WI38 (cell line): ENCODE data around the gene SOCS3.

Experiments used
- H3K4me3 ChIP-seq: 2 replicates; pipeline ENCODE4 v1.5.1; 2011; ENCODE audit warnings: low read depth, mild to moderate bottlenecking, control low read depth, low read length
- CTCF ChIP-seq: IDR thresholded peaks from 2 replicates; pipeline ENCODE4 v1.5.1; 2012; ENCODE audit warnings: low read depth, mild to moderate bottlenecking, control low read depth, low read length

Gene SOCS3

GRCh38 chr17:78330570-78331224, 29.2 kb downstream of the SOCS3 start:
- no peak overlapping the region for H3K4me3 ChIP-seq
- no peak for TF ChIP-seq CTCF

- H3K4me3 ChIP-seq = no peak overlapping the region
- no peak for TF ChIP-seq CTCF
Measured at GRCh38 chr17:78329263-78330059, 30.4 kb downstream of the SOCS3 start.

- no peak for TF ChIP-seq CTCF
Measured at GRCh38 chr17:78327880-78328279, 32.0 kb downstream of the SOCS3 start.

GRCh38 chr17:78325076-78325687, 34.7 kb downstream of the SOCS3 start:
- peak overlapping the region; percentile 23 for H3K4me3 ChIP-seq
- TF ChIP-seq CTCF = no peak

More at GRCh38 chr17:78327880-78328279, 32.0 kb downstream of the SOCS3 start:
- no peak overlapping the region for H3K4me3 ChIP-seq

- peak overlapping the region; percentile 23 for H3K4me3 ChIP-seq
- TF ChIP-seq CTCF = no peak
Measured at GRCh38 chr17:78324391-78325075, 35.3 kb downstream of the SOCS3 start.

GRCh38 chr17:78323826-78324390, 36.0 kb downstream of the SOCS3 start:
- TF ChIP-seq CTCF = no peak
- H3K4me3 ChIP-seq = peak overlapping the region; percentile 23
